Adrenal gland (tissue), 5 donors: Measurements from ENCODE around the gene SYDE2.

ENCODE experiments used
- CTCF ChIP-seq, 6 experiments: fragments of 450-650 bp in 4 of 6; fragments of 200-600 bp in 2 of 6; sonication (generic) in 1 of 6; IDR thresholded peaks; 1 replicate in 5 of 6; 2 replicates in 1 of 6; pipeline versions ENCODE4 v1.5.1 to v1.8.0; 2016 to 2021; ENCODE audit warnings: antibody characterized with exemption in 6 of 6, mild to moderate bottlenecking in 2 of 6, moderate library complexity in 1 of 6
- POLR2A ChIP-seq, 2 donors: fragments of 450-650 bp; IDR thresholded peaks; one replicate each; pipeline ENCODE4 v1.6.1; 2017; ENCODE audit warnings: antibody characterized with exemption in 2 of 2, mild to moderate bottlenecking in 2 of 2, moderate library complexity in 1 of 2
- donor health status: DM: no; HTN: no; CAD: no.

- TF ChIP-seq CTCF (IDR thresholded peaks at IDR 0.05), result no peak
- no peak for TF ChIP-seq POLR2A (IDR thresholded peaks at IDR 0.05)
Observed at GRCh38 chr1:85188530-85188929, 12.3 kb downstream of the SYDE2 start.
